NOMO-1 treated with DMSO at 0.1 percent for 48 hours (cell line): ENCODE measurements around the gene BAIAP2.
"Not testable (repeated sequence)": the region's sequence is repeated elsewhere in the genome, so short reads cannot be mapped to it uniquely, and the experiment has no call there.

Experiments used
- DNase-seq: peaks from one replicate; lab custom pipeline; 2025; ENCODE audit not compliant: unreplicated experiment; lab: John Stamatoyannopoulos, UW

The BAIAP2 gene

GRCh38 chr17:81021531-81022343 lies 13.2 kb upstream of the BAIAP2 start:
- DNase-seq: no peak

DNA sequence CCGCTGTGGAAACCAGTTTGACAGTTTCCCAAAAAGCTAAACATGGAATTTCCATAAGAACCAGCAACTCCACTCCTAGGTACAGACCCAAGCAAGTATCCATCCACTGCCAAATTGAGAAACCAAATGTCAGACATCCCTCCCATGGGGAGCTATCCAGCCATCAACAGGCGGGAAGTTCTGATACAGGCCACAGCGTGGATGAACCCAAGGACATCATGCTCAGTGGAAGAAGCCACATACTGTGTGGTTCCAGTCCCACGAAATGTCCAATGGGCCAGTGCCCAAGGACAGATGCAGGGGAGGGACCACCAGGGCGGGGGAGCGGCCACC lies 12.6 kb upstream of the BAIAP2 start:
- no peak for DNase-seq

GRCh38 chr17:81025065-81025740 lies 9.7 kb upstream of the BAIAP2 start:
- no peak for DNase-seq

GRCh38 chr17:81025741-81026129 lies 9.2 kb upstream of the BAIAP2 start:
- no peak for DNase-seq

DNA sequence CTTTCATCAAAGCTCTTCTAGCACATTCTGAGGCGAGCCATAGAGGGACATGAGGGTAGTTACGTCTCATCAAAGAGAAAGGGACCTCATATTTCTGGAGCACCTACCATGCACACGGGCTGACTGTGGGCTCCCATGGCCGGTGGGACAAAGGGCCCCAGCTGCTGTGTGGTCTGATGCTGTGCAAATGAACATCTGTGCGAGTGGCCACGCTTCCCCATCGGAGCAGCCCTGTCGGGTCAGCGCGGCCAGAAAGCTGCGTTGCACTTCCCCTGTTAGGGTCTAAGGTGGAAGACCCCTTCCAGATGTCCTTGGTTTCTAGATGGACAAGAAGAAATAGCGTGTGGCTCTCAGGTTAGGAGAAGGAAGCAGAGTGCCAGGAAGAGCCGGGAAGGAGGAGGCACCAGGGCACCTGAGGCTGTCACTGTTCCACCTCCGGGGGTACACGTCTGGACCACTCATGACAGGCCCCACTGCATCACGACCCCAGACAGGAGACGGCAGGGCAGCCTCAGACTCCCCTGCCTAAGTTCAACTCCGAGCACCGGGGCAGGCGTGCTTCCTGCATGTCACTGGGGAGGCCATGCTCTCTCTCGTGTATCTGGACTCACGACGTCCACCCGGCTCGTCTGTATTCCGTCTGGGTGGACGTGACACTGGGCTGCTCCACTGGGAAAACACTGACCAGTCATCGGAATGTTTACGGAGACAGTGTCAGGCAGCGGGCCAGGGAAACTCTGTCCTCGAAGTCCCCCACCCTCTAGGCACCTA lies 8.5 kb upstream of the BAIAP2 start:
- DNase-seq: no peak

- DNase-seq: no peak
Observed at GRCh38 chr17:81027038-81027437, 7.9 kb upstream of the BAIAP2 start.

DNA sequence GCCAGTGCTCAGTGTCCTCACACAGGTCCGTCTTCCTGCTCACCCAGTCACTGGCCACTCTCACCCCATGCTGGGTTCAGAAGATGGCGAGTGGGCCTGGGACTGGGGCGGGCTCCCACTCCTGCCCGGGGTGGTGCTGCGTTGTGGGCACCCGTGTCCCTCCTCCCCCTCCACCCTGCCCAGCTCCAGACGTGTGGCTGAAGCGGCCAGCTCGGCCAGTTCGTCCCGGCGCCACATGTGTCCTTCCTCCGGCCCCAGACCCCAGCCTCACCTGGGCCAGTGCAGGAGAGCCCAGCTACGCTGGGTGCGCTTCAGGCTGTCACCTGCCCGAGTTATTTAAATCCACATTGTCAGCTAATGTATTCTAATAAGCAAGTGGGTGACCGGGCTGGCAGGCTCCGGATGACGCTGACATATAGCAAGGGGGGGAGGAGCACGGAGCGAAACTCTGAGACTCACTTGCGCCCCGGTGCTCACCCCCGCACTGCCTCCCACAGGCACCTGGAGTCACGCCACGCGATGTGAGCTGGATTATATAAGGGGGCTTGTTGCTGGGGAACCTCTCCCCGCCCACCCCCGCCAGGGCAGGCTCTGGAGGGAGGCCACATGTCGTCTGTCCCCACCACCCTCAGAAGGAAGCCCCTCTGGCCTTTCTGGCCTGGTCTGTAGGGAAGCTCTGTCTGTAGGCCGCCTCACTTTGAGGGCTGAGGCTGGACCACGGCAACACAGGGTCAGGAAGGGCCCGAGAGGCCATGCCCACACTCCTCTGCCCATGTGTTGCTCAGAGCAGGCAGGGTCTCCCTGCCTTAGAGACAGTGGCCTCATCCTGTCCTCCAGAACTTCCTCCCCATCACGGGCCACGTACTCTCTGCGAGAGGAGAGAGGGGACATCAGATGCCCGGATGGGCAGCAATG lies 7.1 kb upstream of the BAIAP2 start:
- no peak for DNase-seq

DNA sequence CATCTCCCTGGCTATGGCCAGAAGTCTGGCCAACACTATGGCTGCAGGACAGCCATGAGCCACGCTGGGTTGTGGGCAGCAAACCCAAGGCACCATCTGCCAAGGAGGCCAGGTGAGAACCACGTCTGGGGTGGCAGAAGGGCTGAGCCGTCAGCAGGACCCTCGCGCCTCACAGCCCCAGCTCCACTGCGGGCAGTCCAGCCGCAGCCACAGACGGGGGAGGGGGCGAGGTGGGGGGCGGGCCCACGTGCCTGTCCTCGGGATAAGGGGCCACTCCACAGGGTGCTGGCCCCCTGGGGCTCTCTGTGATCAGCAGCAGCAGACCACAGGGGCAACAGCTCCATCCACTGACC lies 6.5 kb upstream of the BAIAP2 start:
- DNase-seq: no peak

- no peak for DNase-seq
Observed at GRCh38 chr17:81029859-81030258, 5.1 kb upstream of the BAIAP2 start.

DNA sequence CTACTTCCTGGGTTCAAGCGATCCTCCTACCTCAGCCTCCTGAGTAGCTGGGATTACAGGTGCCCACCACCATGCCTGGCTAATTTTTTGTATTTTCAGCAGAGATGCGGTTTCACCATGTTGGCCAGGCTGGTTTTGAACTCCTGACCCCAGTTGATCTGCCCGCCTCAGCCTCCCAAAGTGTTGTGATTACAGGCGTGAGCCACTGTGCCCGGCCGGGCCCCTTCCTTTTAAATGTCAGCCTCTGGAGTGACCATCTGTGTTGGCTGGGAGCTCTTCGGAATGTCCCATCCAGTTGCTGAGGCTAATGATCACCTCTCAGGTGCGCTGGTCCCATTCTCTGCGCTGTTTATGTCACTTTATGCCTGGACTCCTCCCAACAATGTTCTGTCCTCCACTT lies 4.6 kb upstream of the BAIAP2 start:
- DNase-seq: not testable (repeated sequence)

DNA sequence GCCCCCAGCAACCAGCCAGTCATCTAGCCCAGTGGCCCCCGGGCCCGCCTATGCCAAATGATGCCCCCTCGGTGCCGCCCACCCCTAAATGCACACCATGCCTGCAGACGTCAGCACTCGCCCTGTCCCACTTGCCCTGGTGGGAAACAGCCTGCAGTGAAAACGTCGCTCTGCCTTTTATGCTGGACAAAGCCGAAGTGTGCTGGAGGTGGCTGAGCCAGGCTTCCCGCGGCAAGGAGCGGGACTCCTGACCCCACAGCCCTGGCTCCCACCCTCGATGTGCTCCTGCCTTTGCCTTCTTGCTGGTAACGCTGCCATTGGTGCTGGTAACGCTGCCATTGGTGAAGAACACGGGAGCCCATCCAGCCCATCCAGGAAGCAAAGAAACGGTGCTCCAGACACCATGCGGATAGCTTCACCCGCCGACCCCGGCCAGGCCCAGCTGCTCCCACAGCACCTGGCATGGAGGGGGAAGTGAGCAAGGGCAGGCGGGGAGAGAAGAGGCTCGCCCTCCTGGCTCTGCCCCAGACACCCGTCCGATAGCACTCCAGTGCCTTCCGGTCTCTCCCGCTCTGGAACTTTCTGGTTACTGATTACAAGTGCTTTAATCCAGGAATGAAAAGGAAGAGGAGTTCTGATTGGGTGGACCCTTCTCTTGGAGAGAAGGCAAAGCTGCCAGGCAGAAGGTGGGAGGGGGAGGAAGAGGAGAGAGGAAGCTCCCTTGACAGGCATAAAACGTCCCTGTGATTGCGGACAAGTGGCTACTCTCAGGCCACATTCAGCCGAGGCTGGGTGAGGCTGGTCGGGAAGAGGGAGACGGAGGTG lies 4.0 kb upstream of the BAIAP2 start:
- DNase-seq: no peak

DNA sequence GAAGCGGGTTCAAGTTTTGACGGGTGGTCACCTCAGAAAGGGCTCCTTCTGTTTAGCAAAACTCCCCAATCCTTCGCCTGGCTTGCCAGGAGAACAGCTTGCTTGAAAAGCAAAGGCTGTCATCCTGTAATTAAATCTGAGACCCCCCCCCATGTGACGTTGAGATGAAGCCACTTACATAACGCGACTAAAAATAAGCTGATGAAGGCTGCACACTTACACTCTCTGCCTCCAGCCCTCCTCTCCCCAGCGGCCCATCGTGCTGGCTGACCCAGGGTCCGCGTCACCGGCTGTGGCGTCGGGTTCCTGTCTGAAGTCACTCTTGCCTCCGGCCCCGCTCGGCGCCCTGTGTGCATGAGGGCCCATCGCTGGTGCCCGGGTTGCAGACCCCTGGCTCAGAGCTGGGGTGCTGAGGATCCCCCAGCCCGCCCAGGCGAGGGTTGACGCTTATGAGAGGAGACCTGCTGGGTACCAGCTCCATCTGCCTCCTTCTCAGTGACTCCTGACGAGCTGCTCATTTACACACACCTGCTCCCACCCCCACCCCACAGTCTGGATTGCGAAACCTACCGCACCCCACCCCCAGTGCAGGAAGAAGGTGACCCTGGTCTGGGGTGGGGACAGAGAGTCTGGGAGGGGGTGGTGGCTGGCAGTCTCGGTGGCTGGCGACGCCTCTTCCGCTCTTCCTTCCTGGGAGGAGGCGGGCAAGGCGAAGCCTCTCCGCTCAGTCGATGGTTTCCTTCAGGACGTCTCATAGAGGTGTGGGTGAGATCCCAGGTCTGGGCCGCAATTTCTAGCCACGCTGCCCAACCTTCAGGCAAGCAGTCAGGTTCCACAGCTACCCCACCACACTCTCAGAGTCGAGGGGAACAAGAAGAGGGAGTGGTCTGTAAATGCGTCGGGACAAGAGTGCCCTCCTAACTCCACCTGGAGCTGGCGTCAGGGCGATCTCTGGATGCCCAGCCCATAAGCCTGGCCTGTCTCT lies 3.1 kb upstream of the BAIAP2 start:
- DNase-seq: peak; percentile 23

- peak; percentile 20 for DNase-seq
Observed at GRCh38 chr17:81032641-81033480, 2.1 kb upstream of the BAIAP2 start.

DNA sequence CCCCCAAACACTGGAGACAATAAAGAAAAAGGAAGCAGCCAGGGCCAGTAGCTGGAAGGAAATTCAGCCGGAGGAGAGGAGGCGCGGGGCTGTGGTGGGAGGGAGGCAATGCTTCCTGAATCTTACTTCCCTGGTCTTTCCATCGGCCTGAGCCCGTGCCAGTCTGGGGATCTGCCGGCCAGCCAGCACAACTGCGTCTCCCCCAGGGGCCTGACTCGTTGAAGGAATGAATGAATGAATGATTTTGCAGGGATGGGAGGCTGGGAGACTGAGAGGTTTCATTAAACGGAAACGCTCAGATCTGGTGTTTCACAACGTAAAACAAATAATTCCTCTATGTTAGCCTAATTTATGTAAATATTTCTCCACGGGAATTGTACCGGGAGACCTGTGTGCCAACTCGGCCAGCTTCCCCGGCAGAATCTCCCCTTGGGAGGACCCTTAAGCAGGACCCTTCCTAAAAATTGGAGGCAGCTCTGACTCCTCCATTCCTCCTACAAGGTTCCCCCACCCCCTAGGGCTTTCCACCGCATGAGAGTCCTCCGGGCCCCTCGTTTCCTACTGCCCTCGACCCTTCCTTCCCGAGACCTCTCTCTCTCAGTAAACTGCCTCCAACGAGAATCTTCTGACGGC lies 1.3 kb upstream of the BAIAP2 start:
- DNase-seq: peak; percentile 20

DNA sequence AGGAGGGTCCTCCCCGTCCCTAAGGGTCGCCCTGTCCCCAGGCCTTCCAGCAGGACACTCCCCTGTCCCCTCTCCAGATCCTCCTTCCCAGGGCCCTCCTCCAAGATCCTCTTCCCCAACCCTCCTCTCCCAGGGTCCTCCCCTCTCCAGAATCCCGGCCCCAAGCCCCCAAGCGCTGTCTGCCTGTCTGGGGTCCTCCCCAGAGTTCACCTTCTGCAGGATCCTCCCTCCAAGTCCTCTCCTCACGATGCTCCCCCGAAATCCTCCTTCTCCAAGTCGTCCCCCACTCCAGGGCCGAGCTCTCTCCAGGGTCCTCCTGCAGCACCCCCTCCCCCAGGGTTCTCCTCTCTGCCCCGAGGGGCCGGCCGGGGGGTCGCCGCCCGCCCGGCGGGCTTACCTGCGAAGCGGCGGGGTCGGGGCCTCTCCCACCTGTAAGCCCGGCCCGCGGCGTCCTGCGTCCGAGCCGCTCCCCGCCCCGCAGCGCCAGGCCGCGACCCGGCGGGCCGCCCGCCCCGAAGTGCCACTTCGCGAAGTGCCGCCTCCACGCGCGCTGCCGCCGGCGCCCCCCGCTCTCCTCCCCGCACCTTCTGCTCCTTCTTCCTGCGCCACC lies 678 bp upstream of the BAIAP2 start:
- DNase-seq: no peak

DNA sequence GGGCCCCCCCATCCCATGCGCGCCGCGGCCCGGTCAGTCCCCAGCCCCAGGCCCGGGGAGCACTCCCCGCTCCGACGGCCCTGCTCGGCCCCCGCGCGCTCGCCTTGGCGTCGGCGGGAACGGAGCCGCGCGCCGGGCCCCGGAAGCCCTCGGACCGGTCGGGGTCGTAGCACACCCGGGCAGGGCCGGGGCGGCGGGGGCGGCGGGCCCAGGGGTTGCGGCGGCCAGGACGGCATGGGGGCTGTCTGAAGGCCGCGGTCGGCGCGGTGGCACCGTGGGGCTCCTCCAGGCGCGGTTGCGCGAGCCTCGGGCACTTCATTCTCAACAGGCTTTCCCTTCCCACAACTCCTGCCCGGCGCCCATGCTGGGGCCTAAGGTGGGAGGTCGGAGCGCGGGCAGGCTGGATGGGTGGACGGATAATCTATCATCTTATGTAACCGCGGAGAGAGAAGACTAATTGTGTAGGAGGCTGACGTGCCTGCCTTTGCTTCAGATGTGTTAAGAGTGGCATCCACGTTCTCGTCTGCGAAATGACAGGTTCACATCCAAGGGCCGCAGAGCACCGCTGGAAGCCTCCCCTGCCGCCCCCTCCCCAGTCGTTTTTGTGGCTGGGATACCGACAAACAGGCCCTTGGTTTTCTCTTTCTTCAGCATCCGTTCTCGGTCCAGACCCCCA lies 708 bp downstream of the BAIAP2 start:
- no peak for DNase-seq
